K562 (cell line): ENCODE results near the gene ERFL. TPM values are rescaled to one million over a fixed set of nuclear protein-coding genes. Genes with fewer than 3 reads are reported as not detected.

Experiments used
- ATAC-seq: fragments of 200-7000 bp; cut with Tn5 transposase; 3 replicates; pipeline ENCODE4 v1.9.1; 2020; ENCODE audit warnings: moderate library complexity
- BruUV-seq: library from RNA; stranded (reverse); fragments of 400-500 nt; replicated peaks from 2 replicates; lab custom pipeline; 2021; lab: Mats Ljungman, UMichigan
- CTCF ChIA-PET: fragments of 300-600 bp; formaldehyde crosslinking; extraction: SDS; loops from one replicate; lab custom pipeline; 2021; ENCODE audit warnings: low intra/inter-chr PET ratio; lab: Yijun Ruan, JAX
- POLR2A ChIA-PET: fragments of 300-600, 350-650 bp; sonication (Branson Sonifier 250); formaldehyde crosslinking; extraction: SDS; loops from one replicate; lab custom pipeline; 2021; ENCODE audit warnings: antibody characterized with exemption, inconsistent platforms; lab: Yijun Ruan, JAX
- DNase-seq, 4 experiments: peaks; one replicate each; pipeline versions ENCODE4 v3.0.0 to v3.0.0-alpha.2; 2011 to 2018; ENCODE audit warnings: low spot score in 3 of 4, mixed read lengths in 3 of 4; ENCODE audit errors: extremely low read depth in 1 of 4
- FAIRE-seq: peaks from 2 replicates; lab custom pipeline; 2011; peaks lifted over from hg19 to GRCh38; lab: Jason Lieb, UNC
- H2AFZ ChIP-seq: 2 replicates; pipeline ENCODE4 v1.6.0; 2011; ENCODE audit warnings: low read depth, low read length, control low read depth, inconsistent platforms
- H3K27ac ChIP-seq: fragments of 200-600 bp; 3 replicates; pipeline ENCODE4 v1.8.0; 2011; ENCODE audit warnings: low read depth, mild to moderate bottlenecking, control low read depth, inconsistent platforms, low read length, moderate library complexity, mixed read lengths; ENCODE audit errors: extremely low read depth
- H3K27me3 ChIP-seq, 2 experiments: fragments of 300-600 bp in 1 of 2; 2 replicates in 1 of 2; 3 replicates in 1 of 2; pipeline versions ENCODE4 v1.6.0 to v1.8.0; 2011; ENCODE audit warnings: inconsistent platforms in 2 of 2, low read length in 2 of 2, mild to moderate bottlenecking in 1 of 2, mixed read lengths in 1 of 2, moderate library complexity in 1 of 2; ENCODE audit not compliant: control insufficient read depth in 2 of 2, insufficient read depth in 2 of 2
- H3K36me3 ChIP-seq: fragments of 300-600 bp; 3 replicates; pipeline ENCODE4 v1.8.0; 2011; ENCODE audit warnings: mild to moderate bottlenecking, low read length, inconsistent platforms; ENCODE audit not compliant: control insufficient read depth, insufficient read depth
- H3K4me1 ChIP-seq, 2 experiments: fragments of 200-600 bp in 1 of 2; replicated peaks in 1 of 2; 2 replicates in 1 of 2; 3 replicates in 1 of 2; pipeline versions ENCODE4 v1.5.1 to v1.8.0; 2011; ENCODE audit warnings: inconsistent platforms in 2 of 2, low read length in 2 of 2, mild to moderate bottlenecking in 1 of 2, mixed read lengths in 1 of 2, moderate library complexity in 1 of 2; ENCODE audit not compliant: control insufficient read depth in 2 of 2, insufficient read depth in 2 of 2
- H3K4me2 ChIP-seq: 2 replicates; pipeline ENCODE4 v1.6.1; 2011; ENCODE audit warnings: low read length, control low read depth, inconsistent platforms, mixed read lengths; ENCODE audit not compliant: insufficient read depth
- H3K4me3 ChIP-seq: fragments of 200-600 bp; sonication (generic), shearing (Covaris generic); 2 replicates; pipeline ENCODE4 v1.5.1; 2016; ENCODE audit warnings: control low read depth, inconsistent platforms
- H3K79me2 ChIP-seq: fragments of 200-600 bp; 3 replicates; pipeline ENCODE4 v1.8.0; 2011; ENCODE audit warnings: low read length, inconsistent platforms; ENCODE audit not compliant: control insufficient read depth, insufficient read depth
- H3K9ac ChIP-seq, 2 experiments: 2 replicates each; pipeline versions ENCODE4 v1.6.0 to v1.6.1; 2011; ENCODE audit warnings: low read depth in 2 of 2, low read length in 2 of 2, control low read depth in 1 of 2, inconsistent platforms in 1 of 2, mild to moderate bottlenecking in 1 of 2, mixed read lengths in 1 of 2; ENCODE audit not compliant: insufficient read depth in 1 of 2
- H3K9me1 ChIP-seq: one replicate; pipeline ENCODE4 v1.6.0; 2011; ENCODE audit warnings: inconsistent platforms, mild to moderate bottlenecking, low read length, moderate library complexity; ENCODE audit not compliant: control insufficient read depth, insufficient read depth
- H3K9me3 ChIP-seq: replicated peaks from 2 replicates; pipeline ENCODE4 v1.5.1; 2011; ENCODE audit warnings: low read depth, low read length, inconsistent platforms; ENCODE audit not compliant: control insufficient read depth, insufficient read depth
- H4K20me1 ChIP-seq: replicated peaks from 2 replicates; pipeline ENCODE4 v1.6.1; 2011; ENCODE audit warnings: low read length, inconsistent platforms, mixed read lengths; ENCODE audit not compliant: control insufficient read depth, insufficient read depth
- DNMT1 ChIP-seq: fragments of 450-650 bp; IDR thresholded peaks from 2 replicates; pipeline ENCODE4 v1.6.1; 2016; ENCODE audit warnings: antibody characterized with exemption, mild to moderate bottlenecking
- EP300 ChIP-seq: IDR thresholded peaks from 2 replicates; pipeline ENCODE4 v1.6.1; 2012; ENCODE audit warnings: low read length, improper control_type of control experiment
- GTF2E2 ChIP-seq: fragments of 200-800 bp; sonication (Bioruptor generic); IDR thresholded peaks from 2 replicates; pipeline ENCODE4 v1.6.1; 2016; ENCODE audit warnings: missing genetic modification characterization, missing compliant biosample characterization
- HMG20B ChIP-seq: fragments of 250-450 bp; sonication (Bioruptor Pico); IDR thresholded peaks from 2 replicates; pipeline ENCODE4 v1.5.0; 2021; ENCODE audit warnings: mild to moderate bottlenecking
- HNRNPK ChIP-seq: fragments of 200-400 bp; formaldehyde crosslinking; IDR thresholded peaks from one replicate; pipeline ENCODE4 v1.6.1; 2018; ENCODE audit warnings: mild to moderate bottlenecking, low read depth, low read length; ENCODE audit not compliant: poor library complexity, severe bottlenecking
- NR1H2 ChIP-seq: sonication (generic); formaldehyde crosslinking; IDR thresholded peaks from 2 replicates; pipeline ENCODE4 v1.4.0; 2020; ENCODE audit warnings: mild to moderate bottlenecking, missing genetic modification reagents
- SMARCC2 ChIP-seq: fragments of 450-650 bp; IDR thresholded peaks from 2 replicates; pipeline ENCODE4 v1.6.1; 2017; ENCODE audit warnings: antibody characterized with exemption, moderate library complexity, mild to moderate bottlenecking, low read depth
- TEAD4 ChIP-seq, 2 experiments: sonication (generic) in 1 of 2; formaldehyde crosslinking in 1 of 2; IDR thresholded peaks; 2 replicates each; pipeline versions ENCODE4 v1.6.1 to v1.8.0; 2012 to 2022; ENCODE audit warnings: borderline replicate concordance in 1 of 2, inconsistent platforms in 1 of 2, low read length in 1 of 2, mild to moderate bottlenecking in 1 of 2, missing genetic modification reagents in 1 of 2
- ZNF707 ChIP-seq: fragments of 250-450 bp; sonication (Bioruptor Pico); conservative IDR thresholded peaks from 2 replicates; pipeline ENCODE4 v1.8.0; 2022; ENCODE audit warnings: inconsistent platforms, mild to moderate bottlenecking, moderate library complexity
- ZNF717 ChIP-seq: fragments of 250-450 bp; sonication (Bioruptor Pico); IDR thresholded peaks from 2 replicates; pipeline ENCODE4 v1.5.0; 2021
- ZNF830 ChIP-seq: fragments of 250-450 bp; sonication (Bioruptor Pico); IDR thresholded peaks from 2 replicates; pipeline ENCODE4 v1.5.0; 2021; ENCODE audit warnings: mild to moderate bottlenecking
- WGBS: fragments of 100-300 bp; shearing (Covaris generic); methylation state at CpG from one replicate; pipeline ENCODE4 v1.1.6; 2016; ENCODE audit warnings: low coverage, mixed read lengths; ENCODE audit not compliant: insufficient coverage; ENCODE audit errors: missing lambda C conversion rate; 5-methylcytosine and 5-hydroxymethylcytosine counted together
- in situ Hi-C: fragments of 300-500 bp; cut with MboI; formaldehyde crosslinking; loops from 4 replicates; pipeline ENCODE4 v1.15.0; 2018; ENCODE audit warnings: inconsistent platforms, mixed read lengths
- intact Hi-C: fragments of 100-400 bp; cut with micrococcal nuclease; formaldehyde crosslinking; loops from 2 replicates; pipeline ENCODE4 v1.14.2; 2022
- polyA plus RNA-seq, 8 experiments: library from polyadenylated mRNA; depleted of rRNA in 4 of 8; stranded (reverse) in 5 of 8; unstranded in 3 of 8; fragments of >200 nt; fragmentation: Nextera tagmentation in 2 of 8; fragmentation: Illumina TruSeq in 1 of 8; extraction: Ambion mirVana in 2 of 8; extraction: Trizol in 1 of 8; gene quantifications; 2 replicates each; pipeline versions ENCODE4 v1.2.1 to v1.2.3, GENCODE V29; 2011 to 2014; ENCODE audit warnings: inconsistent platforms in 1 of 8, missing spikeins in 1 of 8
- total RNA-seq, 7 experiments: library from RNA; depleted of rRNA in 6 of 7; stranded (reverse); fragments of >200 nt in 6 of 7; fragmentation: Illumina TruSeq in 2 of 7; extraction: Trizol in 2 of 7; gene quantifications; 2 replicates each; pipeline versions ENCODE4 v1.2.1 to v1.2.3, GENCODE V29; 2011 to 2021; ENCODE audit warnings: low replicate concordance in 1 of 7
- TF ChIP-seq, protein P1 (sequence below): sonication (generic); formaldehyde crosslinking; IDR thresholded peaks from 2 replicates; pipeline ENCODE4 v1.8.0; 2022; ENCODE audit warnings: missing genetic modification reagents, mild to moderate bottlenecking, borderline replicate concordance
- TF ChIP-seq, protein P2 (sequence below): fragments of 450-650 bp; formaldehyde crosslinking; IDR thresholded peaks from 2 replicates; pipeline ENCODE4 v1.4.0; 2022; ENCODE audit warnings: mild to moderate bottlenecking, moderate library complexity
- TF ChIP-seq, protein P3 (sequence below): fragments of 450-650 bp; IDR thresholded peaks from 2 replicates; pipeline ENCODE4 v1.6.1; 2017; ENCODE audit warnings: mild to moderate bottlenecking, moderate library complexity

ERFL gene
- total and polyA plus RNA-seq, 9 of the 15 experiments (the other 6 are each of a cell fraction or from before 2014, with no cell fraction given) = 0.07 to 0.75 (median 0.32) TPM; not detected in 4

DNA sequence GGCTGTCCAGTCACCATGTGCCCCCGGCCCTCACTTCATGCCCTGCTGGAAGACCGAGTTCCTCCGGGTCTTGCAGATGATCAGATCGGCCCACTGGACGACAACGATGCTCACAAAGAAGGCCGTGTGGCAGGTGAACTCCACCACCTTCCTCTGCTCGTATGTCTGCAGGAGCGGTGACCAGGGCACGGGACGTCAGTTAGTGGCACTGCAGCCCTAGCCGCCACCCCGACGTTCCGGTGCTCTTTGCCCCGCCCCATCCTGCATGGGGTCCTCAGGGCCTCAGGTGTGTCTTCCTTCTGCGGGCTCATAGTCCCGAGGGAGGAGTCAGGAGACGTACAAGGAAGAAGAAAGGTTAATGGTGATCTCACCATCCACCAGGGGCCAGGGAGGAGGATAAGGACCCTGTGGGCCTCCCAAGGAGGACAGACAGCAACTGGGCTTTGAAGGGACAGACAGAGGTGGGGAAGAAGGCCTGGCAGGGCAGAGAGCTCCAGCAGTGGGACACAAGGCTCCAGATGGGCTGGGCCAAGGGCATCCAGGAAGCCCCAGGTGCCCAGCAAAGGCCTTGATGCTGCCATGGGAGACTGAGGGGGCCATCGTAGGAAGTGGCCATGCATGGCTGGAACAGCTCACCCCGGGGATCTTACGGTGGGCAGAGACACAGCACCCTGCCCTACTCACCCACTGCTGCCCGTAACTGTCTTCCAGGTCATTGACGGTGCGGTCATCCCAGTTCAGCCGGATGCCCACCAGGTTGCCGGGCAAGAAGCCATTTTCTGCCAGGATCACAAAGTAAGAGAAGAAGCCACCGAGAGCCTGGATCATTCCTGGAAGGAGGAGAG lies 40.7 kb upstream of the ERFL start:
- peaks cover 0 to 15% of the 10 kb centered on the region in 2 experiments; a peak in 2 of 5 replicates for H3K4me1 ChIP-seq
- H3K27ac ChIP-seq = no peak overlapping the region
- no peaks in the 10 kb centered on the region for H3K9me1 ChIP-seq
- in situ Hi-C loops (no loop called here), intact Hi-C loops (no loop called here)
- 6% methylated on average over 28 of the region's 28 CpGs for WGBS
- no peaks in the 10 kb centered on the region for H3K36me3 ChIP-seq
- H4K20me1 ChIP-seq = peaks cover 10% of the 10 kb centered on the region
- TF ChIP-seq DNMT1 (no peak), NR1H2 (CRISPR knock-in tag) (no peak), ZNF717 (CRISPR knock-in tag) (no peak), ZNF830 (CRISPR knock-in tag) (no peak), HMG20B (CRISPR knock-in tag) (no peak), TEAD4 (IDR thresholded peaks at IDR 0.05; ENCODE audit: low read length) (no peak), TEAD4 (CRISPR knock-in tag; IDR thresholded peaks at IDR 0.05; ENCODE audit: borderline replicate concordance) (no peak), HNRNPK (no peak), GTF2E2 (no peak), ZNF707 (CRISPR knock-in tag) (no peak), EP300 (no peak), SMARCC2 (no peak)
- TF ChIP-seq, protein P1, sequence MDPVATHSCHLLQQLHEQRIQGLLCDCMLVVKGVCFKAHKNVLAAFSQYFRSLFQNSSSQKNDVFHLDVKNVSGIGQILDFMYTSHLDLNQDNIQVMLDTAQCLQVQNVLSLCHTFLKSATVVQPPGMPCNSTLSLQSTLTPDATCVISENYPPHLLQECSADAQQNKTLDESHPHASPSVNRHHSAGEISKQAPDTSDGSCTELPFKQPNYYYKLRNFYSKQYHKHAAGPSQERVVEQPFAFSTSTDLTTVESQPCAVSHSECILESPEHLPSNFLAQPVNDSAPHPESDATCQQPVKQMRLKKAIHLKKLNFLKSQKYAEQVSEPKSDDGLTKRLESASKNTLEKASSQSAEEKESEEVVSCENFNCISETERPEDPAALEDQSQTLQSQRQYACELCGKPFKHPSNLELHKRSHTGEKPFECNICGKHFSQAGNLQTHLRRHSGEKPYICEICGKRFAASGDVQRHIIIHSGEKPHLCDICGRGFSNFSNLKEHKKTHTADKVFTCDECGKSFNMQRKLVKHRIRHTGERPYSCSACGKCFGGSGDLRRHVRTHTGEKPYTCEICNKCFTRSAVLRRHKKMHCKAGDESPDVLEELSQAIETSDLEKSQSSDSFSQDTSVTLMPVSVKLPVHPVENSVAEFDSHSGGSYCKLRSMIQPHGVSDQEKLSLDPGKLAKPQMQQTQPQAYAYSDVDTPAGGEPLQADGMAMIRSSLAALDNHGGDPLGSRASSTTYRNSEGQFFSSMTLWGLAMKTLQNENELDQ (CRISPR knock-in tag) = no peak
- TF ChIP-seq, protein P2, sequence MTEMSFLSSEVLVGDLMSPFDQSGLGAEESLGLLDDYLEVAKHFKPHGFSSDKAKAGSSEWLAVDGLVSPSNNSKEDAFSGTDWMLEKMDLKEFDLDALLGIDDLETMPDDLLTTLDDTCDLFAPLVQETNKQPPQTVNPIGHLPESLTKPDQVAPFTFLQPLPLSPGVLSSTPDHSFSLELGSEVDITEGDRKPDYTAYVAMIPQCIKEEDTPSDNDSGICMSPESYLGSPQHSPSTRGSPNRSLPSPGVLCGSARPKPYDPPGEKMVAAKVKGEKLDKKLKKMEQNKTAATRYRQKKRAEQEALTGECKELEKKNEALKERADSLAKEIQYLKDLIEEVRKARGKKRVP (CRISPR knock-in tag) = no peak
- TF ChIP-seq, protein P3, sequence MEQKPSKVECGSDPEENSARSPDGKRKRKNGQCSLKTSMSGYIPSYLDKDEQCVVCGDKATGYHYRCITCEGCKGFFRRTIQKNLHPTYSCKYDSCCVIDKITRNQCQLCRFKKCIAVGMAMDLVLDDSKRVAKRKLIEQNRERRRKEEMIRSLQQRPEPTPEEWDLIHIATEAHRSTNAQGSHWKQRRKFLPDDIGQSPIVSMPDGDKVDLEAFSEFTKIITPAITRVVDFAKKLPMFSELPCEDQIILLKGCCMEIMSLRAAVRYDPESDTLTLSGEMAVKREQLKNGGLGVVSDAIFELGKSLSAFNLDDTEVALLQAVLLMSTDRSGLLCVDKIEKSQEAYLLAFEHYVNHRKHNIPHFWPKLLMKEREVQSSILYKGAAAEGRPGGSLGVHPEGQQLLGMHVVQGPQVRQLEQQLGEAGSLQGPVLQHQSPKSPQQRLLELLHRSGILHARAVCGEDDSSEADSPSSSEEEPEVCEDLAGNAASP = no peak
- H3K27me3 ChIP-seq = peaks cover 44 to 66% of the 10 kb centered on the region in 2 experiments; a peak in 4 of 5 replicates
- peak overlapping the region in 1 of 2 experiments; percentile 58; a peak in 1 of 4 replicates for H3K9ac ChIP-seq
- ChIA-PET CTCF (no interaction called here), POLR2A (interaction anchor here (0.6 kb wide), 1 partner anchor 98 kb away, joined by 3 read pairs; no protein-coding TSS in a partner anchor)
- no peaks in the 10 kb centered on the region for H3K79me2 ChIP-seq
- no TSS peak for BruUV-seq
- ATAC-seq (no peak), DNase-seq (no peak), FAIRE-seq (no peak)
- H2AFZ ChIP-seq = no peak overlapping the region
- H3K4me2 ChIP-seq = no peak overlapping the region
- H3K4me3 ChIP-seq = no peak overlapping the region
- no peaks in the 10 kb centered on the region for H3K9me3 ChIP-seq
